K562 (cell line): ENCODE measurements around the gene RIOX2. TPM values are rescaled to one million over a fixed set of nuclear protein-coding genes. Genes with fewer than 3 reads are reported as not detected.
"Not testable (repeated sequence)": the region's sequence is repeated elsewhere in the genome, so short reads cannot be mapped to it uniquely, and the experiment has no call there.

Experiments used
- ATAC-seq: fragments of 200-7000 bp; cut with Tn5 transposase; 3 replicates; pipeline ENCODE4 v1.9.1; 2020; ENCODE audit warnings: moderate library complexity
- BruUV-seq: library from RNA; stranded (reverse); fragments of 400-500 nt; replicated peaks from 2 replicates; lab custom pipeline; 2021; lab: Mats Ljungman, UMichigan
- CTCF ChIA-PET: fragments of 300-600 bp; formaldehyde crosslinking; extraction: SDS; loops from one replicate; lab custom pipeline; 2021; ENCODE audit warnings: low intra/inter-chr PET ratio; lab: Yijun Ruan, JAX
- POLR2A ChIA-PET: fragments of 300-600, 350-650 bp; sonication (Branson Sonifier 250); formaldehyde crosslinking; extraction: SDS; loops from one replicate; lab custom pipeline; 2021; ENCODE audit warnings: antibody characterized with exemption, inconsistent platforms; lab: Yijun Ruan, JAX
- DNase-seq, 4 experiments: peaks; one replicate each; pipeline versions ENCODE4 v3.0.0 to v3.0.0-alpha.2; 2011 to 2018; ENCODE audit warnings: low spot score in 3 of 4, mixed read lengths in 3 of 4; ENCODE audit errors: extremely low read depth in 1 of 4
- FAIRE-seq: peaks from 2 replicates; lab custom pipeline; 2011; peaks lifted over from hg19 to GRCh38; lab: Jason Lieb, UNC
- H2AFZ ChIP-seq: 2 replicates; pipeline ENCODE4 v1.6.0; 2011; ENCODE audit warnings: low read depth, low read length, control low read depth, inconsistent platforms
- H3K27ac ChIP-seq: fragments of 200-600 bp; 3 replicates; pipeline ENCODE4 v1.8.0; 2011; ENCODE audit warnings: low read depth, mild to moderate bottlenecking, control low read depth, inconsistent platforms, low read length, moderate library complexity, mixed read lengths; ENCODE audit errors: extremely low read depth
- H3K27me3 ChIP-seq, 2 experiments: fragments of 300-600 bp in 1 of 2; 2 replicates in 1 of 2; 3 replicates in 1 of 2; pipeline versions ENCODE4 v1.6.0 to v1.8.0; 2011; ENCODE audit warnings: inconsistent platforms in 2 of 2, low read length in 2 of 2, mild to moderate bottlenecking in 1 of 2, mixed read lengths in 1 of 2, moderate library complexity in 1 of 2; ENCODE audit not compliant: control insufficient read depth in 2 of 2, insufficient read depth in 2 of 2
- H3K36me3 ChIP-seq: fragments of 300-600 bp; 3 replicates; pipeline ENCODE4 v1.8.0; 2011; ENCODE audit warnings: mild to moderate bottlenecking, low read length, inconsistent platforms; ENCODE audit not compliant: control insufficient read depth, insufficient read depth
- H3K4me1 ChIP-seq, 2 experiments: fragments of 200-600 bp in 1 of 2; replicated peaks in 1 of 2; 2 replicates in 1 of 2; 3 replicates in 1 of 2; pipeline versions ENCODE4 v1.5.1 to v1.8.0; 2011; ENCODE audit warnings: inconsistent platforms in 2 of 2, low read length in 2 of 2, mild to moderate bottlenecking in 1 of 2, mixed read lengths in 1 of 2, moderate library complexity in 1 of 2; ENCODE audit not compliant: control insufficient read depth in 2 of 2, insufficient read depth in 2 of 2
- H3K4me2 ChIP-seq: 2 replicates; pipeline ENCODE4 v1.6.1; 2011; ENCODE audit warnings: low read length, control low read depth, inconsistent platforms, mixed read lengths; ENCODE audit not compliant: insufficient read depth
- H3K4me3 ChIP-seq: fragments of 200-600 bp; sonication (generic), shearing (Covaris generic); 2 replicates; pipeline ENCODE4 v1.5.1; 2016; ENCODE audit warnings: control low read depth, inconsistent platforms
- H3K79me2 ChIP-seq: fragments of 200-600 bp; 3 replicates; pipeline ENCODE4 v1.8.0; 2011; ENCODE audit warnings: low read length, inconsistent platforms; ENCODE audit not compliant: control insufficient read depth, insufficient read depth
- H3K9ac ChIP-seq, 2 experiments: 2 replicates each; pipeline versions ENCODE4 v1.6.0 to v1.6.1; 2011; ENCODE audit warnings: low read depth in 2 of 2, low read length in 2 of 2, control low read depth in 1 of 2, inconsistent platforms in 1 of 2, mild to moderate bottlenecking in 1 of 2, mixed read lengths in 1 of 2; ENCODE audit not compliant: insufficient read depth in 1 of 2
- H3K9me1 ChIP-seq: one replicate; pipeline ENCODE4 v1.6.0; 2011; ENCODE audit warnings: inconsistent platforms, mild to moderate bottlenecking, low read length, moderate library complexity; ENCODE audit not compliant: control insufficient read depth, insufficient read depth
- H3K9me3 ChIP-seq: replicated peaks from 2 replicates; pipeline ENCODE4 v1.5.1; 2011; ENCODE audit warnings: low read depth, low read length, inconsistent platforms; ENCODE audit not compliant: control insufficient read depth, insufficient read depth
- H4K20me1 ChIP-seq: replicated peaks from 2 replicates; pipeline ENCODE4 v1.6.1; 2011; ENCODE audit warnings: low read length, inconsistent platforms, mixed read lengths; ENCODE audit not compliant: control insufficient read depth, insufficient read depth
- ARNT ChIP-seq, 2 experiments: fragments of 450-650 bp; IDR thresholded peaks; 2 replicates each; pipeline ENCODE4 v1.6.1; 2016; ENCODE audit warnings: mild to moderate bottlenecking in 1 of 2
- HSF4 ChIP-seq: fragments of 250-450 bp; sonication (Bioruptor Pico); IDR thresholded peaks from 2 replicates; pipeline ENCODE4 v2.1.2; 2022; ENCODE audit warnings: mild to moderate bottlenecking, moderate library complexity, borderline replicate concordance
- IRF2 ChIP-seq: sonication (generic); formaldehyde crosslinking; IDR thresholded peaks from 2 replicates; pipeline ENCODE4 v1.8.1; 2022; ENCODE audit warnings: mild to moderate bottlenecking, missing genetic modification reagents
- PRPF4 ChIP-seq: fragments of 200-400 bp; formaldehyde crosslinking; IDR thresholded peaks from one replicate; pipeline ENCODE4 v1.6.1; 2017; ENCODE audit warnings: low read length, low read depth, mild to moderate bottlenecking; ENCODE audit not compliant: insufficient read depth, poor library complexity, severe bottlenecking
- SUPT5H ChIP-seq: fragments of 450-650 bp; IDR thresholded peaks from 2 replicates; pipeline ENCODE4 v1.6.1; 2016
- WGBS: fragments of 100-300 bp; shearing (Covaris generic); methylation state at CpG from one replicate; pipeline ENCODE4 v1.1.6; 2016; ENCODE audit warnings: low coverage, mixed read lengths; ENCODE audit not compliant: insufficient coverage; ENCODE audit errors: missing lambda C conversion rate; 5-methylcytosine and 5-hydroxymethylcytosine counted together
- in situ Hi-C: fragments of 300-500 bp; cut with MboI; formaldehyde crosslinking; loops from 4 replicates; pipeline ENCODE4 v1.15.0; 2018; ENCODE audit warnings: inconsistent platforms, mixed read lengths
- intact Hi-C: fragments of 100-400 bp; cut with micrococcal nuclease; formaldehyde crosslinking; loops from 2 replicates; pipeline ENCODE4 v1.14.2; 2022
- polyA plus RNA-seq, 8 experiments: library from polyadenylated mRNA; depleted of rRNA in 4 of 8; stranded (reverse) in 5 of 8; unstranded in 3 of 8; fragments of >200 nt; fragmentation: Nextera tagmentation in 2 of 8; fragmentation: Illumina TruSeq in 1 of 8; extraction: Ambion mirVana in 2 of 8; extraction: Trizol in 1 of 8; gene quantifications; 2 replicates each; pipeline versions ENCODE4 v1.2.1 to v1.2.3, GENCODE V29; 2011 to 2014; ENCODE audit warnings: inconsistent platforms in 1 of 8, missing spikeins in 1 of 8
- total RNA-seq, 7 experiments: library from RNA; depleted of rRNA in 6 of 7; stranded (reverse); fragments of >200 nt in 6 of 7; fragmentation: Illumina TruSeq in 2 of 7; extraction: Trizol in 2 of 7; gene quantifications; 2 replicates each; pipeline versions ENCODE4 v1.2.1 to v1.2.3, GENCODE V29; 2011 to 2021; ENCODE audit warnings: low replicate concordance in 1 of 7
- TF ChIP-seq, protein P1 (sequence below): fragments of 450-650 bp; IDR thresholded peaks from 2 replicates; pipeline ENCODE4 v1.6.1; 2014; ENCODE audit warnings: low read depth, mild to moderate bottlenecking, moderate library complexity, borderline replicate concordance
- TF ChIP-seq, protein P2 (sequence below): fragments of 450-650 bp; formaldehyde crosslinking; IDR thresholded peaks from 2 replicates; pipeline ENCODE4 v1.4.0; 2022; ENCODE audit warnings: missing genetic modification characterization

The RIOX2 gene
- total and polyA plus RNA-seq, 9 of the 15 experiments (the other 6 are each of a cell fraction or from before 2014, with no cell fraction given): 22.2 to 56.0 (median 32.6) TPM

DNA sequence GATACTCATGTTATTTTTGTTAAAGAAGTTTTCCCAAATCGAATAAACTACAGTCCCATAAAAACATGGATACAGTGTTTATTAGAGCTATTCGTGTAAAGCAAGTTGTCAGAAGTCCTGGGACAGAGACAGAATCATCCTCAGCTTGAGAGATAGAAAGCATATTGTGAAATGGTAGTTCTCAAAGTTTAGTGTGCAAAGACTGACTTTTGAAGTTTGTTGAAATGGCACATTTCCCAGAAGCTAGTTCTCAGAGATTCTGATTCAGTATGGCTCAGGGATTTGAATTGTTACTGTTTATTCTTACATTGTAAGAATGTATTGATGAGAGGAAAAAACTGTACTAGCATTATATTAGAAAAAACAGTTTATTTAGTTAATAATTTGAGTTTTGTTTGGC, 40.7 kb upstream of the RIOX2 start:
- ChIA-PET POLR2A (no interaction called here), CTCF (no interaction called here)
- FAIRE-seq (no peak), ATAC-seq (no peak), DNase-seq (no peak)
- Histone ChIP-seq H3K27ac (no peak overlapping the region), H3K36me3 (no peaks in the 10 kb centered on the region), H3K27me3 (no peaks in the 10 kb centered on the region), H3K9me3 (no peaks in the 10 kb centered on the region), H3K9ac (no peak overlapping the region), H3K9me1 (no peaks in the 10 kb centered on the region), H3K4me3 (no peak overlapping the region), H4K20me1 (no peaks in the 10 kb centered on the region), H2AFZ (no peak overlapping the region), H3K4me1 (no peaks in the 10 kb centered on the region), H3K4me2 (no peak overlapping the region), H3K79me2 (no peaks in the 10 kb centered on the region)
- WGBS: 0% methylated on average over 2 of the region's 2 CpGs
- in situ Hi-C loops: no loop called here
- no TSS peak for BruUV-seq
- intact Hi-C loops: no loop called here
- TF ChIP-seq, protein P1, sequence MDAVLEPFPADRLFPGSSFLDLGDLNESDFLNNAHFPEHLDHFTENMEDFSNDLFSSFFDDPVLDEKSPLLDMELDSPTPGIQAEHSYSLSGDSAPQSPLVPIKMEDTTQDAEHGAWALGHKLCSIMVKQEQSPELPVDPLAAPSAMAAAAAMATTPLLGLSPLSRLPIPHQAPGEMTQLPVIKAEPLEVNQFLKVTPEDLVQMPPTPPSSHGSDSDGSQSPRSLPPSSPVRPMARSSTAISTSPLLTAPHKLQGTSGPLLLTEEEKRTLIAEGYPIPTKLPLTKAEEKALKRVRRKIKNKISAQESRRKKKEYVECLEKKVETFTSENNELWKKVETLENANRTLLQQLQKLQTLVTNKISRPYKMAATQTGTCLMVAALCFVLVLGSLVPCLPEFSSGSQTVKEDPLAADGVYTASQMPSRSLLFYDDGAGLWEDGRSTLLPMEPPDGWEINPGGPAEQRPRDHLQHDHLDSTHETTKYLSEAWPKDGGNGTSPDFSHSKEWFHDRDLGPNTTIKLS: no peak
- TF ChIP-seq SUPT5H (no peak), ARNT (IDR thresholded peaks at IDR 0.05) (no peak), HSF4 (no peak), PRPF4 (no peak), IRF2 (CRISPR knock-in tag) (no peak)
- TF ChIP-seq, protein P2, sequence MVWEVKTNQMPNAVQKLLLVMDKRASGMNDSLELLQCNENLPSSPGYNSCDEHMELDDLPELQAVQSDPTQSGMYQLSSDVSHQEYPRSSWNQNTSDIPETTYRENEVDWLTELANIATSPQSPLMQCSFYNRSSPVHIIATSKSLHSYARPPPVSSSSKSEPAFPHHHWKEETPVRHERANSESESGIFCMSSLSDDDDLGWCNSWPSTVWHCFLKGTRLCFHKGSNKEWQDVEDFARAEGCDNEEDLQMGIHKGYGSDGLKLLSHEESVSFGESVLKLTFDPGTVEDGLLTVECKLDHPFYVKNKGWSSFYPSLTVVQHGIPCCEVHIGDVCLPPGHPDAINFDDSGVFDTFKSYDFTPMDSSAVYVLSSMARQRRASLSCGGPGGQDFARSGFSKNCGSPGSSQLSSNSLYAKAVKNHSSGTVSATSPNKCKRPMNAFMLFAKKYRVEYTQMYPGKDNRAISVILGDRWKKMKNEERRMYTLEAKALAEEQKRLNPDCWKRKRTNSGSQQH: no peak

DNA sequence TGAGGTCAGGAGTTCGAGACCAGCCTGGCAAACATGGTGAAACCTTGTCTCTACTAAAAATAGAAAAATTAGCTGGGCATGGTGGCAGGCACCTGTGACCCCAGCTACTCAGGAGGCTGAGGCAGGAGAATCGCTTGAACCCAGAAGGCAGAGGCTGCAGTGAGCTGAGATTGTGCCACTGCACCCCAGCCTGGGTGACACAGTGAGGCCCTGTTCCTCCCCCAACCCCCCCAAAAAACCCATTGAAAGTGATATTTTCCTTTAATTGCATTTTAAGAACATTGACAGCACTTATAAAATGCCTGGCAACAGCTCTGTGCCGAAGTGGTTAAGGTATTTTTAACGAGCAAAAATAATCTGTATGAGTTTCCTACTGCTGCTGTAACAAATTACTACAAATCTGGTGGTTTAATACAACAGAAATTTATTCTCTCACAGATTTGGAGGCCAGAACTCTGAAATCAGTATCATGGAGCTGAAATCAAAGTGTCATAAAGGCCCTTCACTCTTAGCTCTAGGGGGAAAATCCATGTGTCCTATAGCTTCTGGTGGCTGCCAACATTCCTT, 38.7 kb upstream of the RIOX2 start:
- POLR2A ChIA-PET, FAIRE-seq: not testable (repeated sequence)

More for the DNA sequence above, 38.7 kb upstream of the RIOX2 start:
- CTCF ChIA-PET, H3K4me1 ChIP-seq, in situ Hi-C loops, H3K27me3 ChIP-seq, H2AFZ ChIP-seq, H3K79me2 ChIP-seq, ATAC-seq, H3K9ac ChIP-seq, H3K27ac ChIP-seq, H3K4me2 ChIP-seq, H3K9me1 ChIP-seq, BruUV-seq, H3K4me3 ChIP-seq, H3K36me3 ChIP-seq, H3K9me3 ChIP-seq, H4K20me1 ChIP-seq, DNase-seq, intact Hi-C loops: not testable (repeated sequence)
- WGBS: 0% methylated on average over 3 of the region's 4 CpGs
